Vagina (tissue), 2 donors: ENCODE measurements around the gene ABHD16B.

Experiments
- CTCF ChIP-seq, 3 experiments: fragments of 450-650 bp in 2 of 3; fragments of 200-600 bp in 1 of 3; sonication (generic) in 1 of 3; IDR thresholded peaks; one replicate each; pipeline ENCODE4 v1.5.1; 2017 to 2019; ENCODE audit warnings: antibody characterized with exemption in 3 of 3, mild to moderate bottlenecking in 2 of 3, moderate library complexity in 2 of 3
- POLR2A ChIP-seq, 2 donors: fragments of 450-650 bp; IDR thresholded peaks; one replicate each; pipeline ENCODE4 v1.6.1; 2017; ENCODE audit warnings: antibody characterized with exemption in 2 of 2, mild to moderate bottlenecking in 2 of 2, moderate library complexity in 2 of 2

- TF ChIP-seq CTCF (IDR thresholded peaks at IDR 0.05) = no peak
- no peak for TF ChIP-seq POLR2A (IDR thresholded peaks at IDR 0.05)
Observed at GRCh38 chr20:63864545-63864977, 3.3 kb downstream of the ABHD16B start.
